Measurements from ENCODE around the gene KRTAP3-2. TPM values are rescaled to one million over a fixed set of nuclear protein-coding genes. Genes with fewer than 3 reads are reported as not detected.

The KRTAP3-2 gene
- total RNA-seq, 1 experiment from 2014 or later, result not detected

GRCh38 chr17:41003926-41004325 is 4.2 kb upstream of the KRTAP3-2 start:
- no peak overlapping the region for H2AFZ ChIP-seq (ENCODE audit: low read length)
- no peaks in the 10 kb centered on the region for H3K36me3 ChIP-seq (ENCODE audit: insufficient read depth, low read length)
- H4K20me1 ChIP-seq (ENCODE audit: insufficient read depth, low read depth, low read length), result no peaks in the 10 kb centered on the region
- no peaks in the 10 kb centered on the region for H3K9me2 ChIP-seq (replicated peaks; ENCODE audit: insufficient read depth, low read length)
- H3K9ac ChIP-seq (ENCODE audit: low read length), result no peak overlapping the region
- no peaks in the 10 kb centered on the region for H3K9me3 ChIP-seq (ENCODE audit: low read length)
- H3K4me3 ChIP-seq (ENCODE audit: low read length), result no peak overlapping the region
- DNase-seq, result no peak
- H3K27ac ChIP-seq (ENCODE audit: low read length), result no peak overlapping the region
- H3K4me2 ChIP-seq (ENCODE audit: low read depth, low read length, poor library complexity, severe bottlenecking), result no peak overlapping the region
- H3K27me3 ChIP-seq (ENCODE audit: low read length), result no peaks in the 10 kb centered on the region
- no peaks in the 10 kb centered on the region for H3K4me1 ChIP-seq (ENCODE audit: low read length)
- no peaks in the 10 kb centered on the region for H3K79me2 ChIP-seq (ENCODE audit: low read length)

GRCh38 chr17:41002814-41003213 is 3.1 kb upstream of the KRTAP3-2 start:
- no peak overlapping the region for H3K27ac ChIP-seq (ENCODE audit: low read length)
- no peak for DNase-seq
- no peaks in the 10 kb centered on the region for H3K36me3 ChIP-seq (ENCODE audit: insufficient read depth, low read length)
- H2AFZ ChIP-seq (ENCODE audit: low read length), result no peak overlapping the region
- no peaks in the 10 kb centered on the region for H3K9me2 ChIP-seq (replicated peaks; ENCODE audit: insufficient read depth, low read length)
- no peaks in the 10 kb centered on the region for H3K27me3 ChIP-seq (ENCODE audit: low read length)
- H3K4me2 ChIP-seq (ENCODE audit: low read depth, low read length, poor library complexity, severe bottlenecking), result no peak overlapping the region
- no peak overlapping the region for H3K9ac ChIP-seq (ENCODE audit: low read length)
- no peak overlapping the region for H3K4me3 ChIP-seq (ENCODE audit: low read length)
- H3K4me1 ChIP-seq (ENCODE audit: low read length), result no peaks in the 10 kb centered on the region
- no peaks in the 10 kb centered on the region for H3K9me3 ChIP-seq (ENCODE audit: low read length)
- no peaks in the 10 kb centered on the region for H3K79me2 ChIP-seq (ENCODE audit: low read length)
- H4K20me1 ChIP-seq (ENCODE audit: insufficient read depth, low read depth, low read length), result no peaks in the 10 kb centered on the region

- H3K4me3 ChIP-seq (ENCODE audit: low read length), result no peak overlapping the region
- no peak overlapping the region for H3K4me2 ChIP-seq (ENCODE audit: low read depth, low read length, poor library complexity, severe bottlenecking)
- DNase-seq, result no peak
- no peak overlapping the region for H3K9ac ChIP-seq (ENCODE audit: low read length)
- no peak overlapping the region for H3K27ac ChIP-seq (ENCODE audit: low read length)
- no peaks in the 10 kb centered on the region for H3K9me2 ChIP-seq (replicated peaks; ENCODE audit: insufficient read depth, low read length)
- no peak overlapping the region for H2AFZ ChIP-seq (ENCODE audit: low read length)
- no peaks in the 10 kb centered on the region for H3K4me1 ChIP-seq (ENCODE audit: low read length)
- H3K27me3 ChIP-seq (ENCODE audit: low read length), result no peaks in the 10 kb centered on the region
- no peaks in the 10 kb centered on the region for H4K20me1 ChIP-seq (ENCODE audit: insufficient read depth, low read depth, low read length)
- no peaks in the 10 kb centered on the region for H3K79me2 ChIP-seq (ENCODE audit: low read length)
- no peaks in the 10 kb centered on the region for H3K9me3 ChIP-seq (ENCODE audit: low read length)
- no peaks in the 10 kb centered on the region for H3K36me3 ChIP-seq (ENCODE audit: insufficient read depth, low read length)
These were observed 2.1 kb upstream of the KRTAP3-2 start for GRCh38 chr17:41001795-41002194.

GRCh38 chr17:40997361-40997760 is 2.3 kb downstream of the KRTAP3-2 start:
- H3K36me3 ChIP-seq (ENCODE audit: insufficient read depth, low read length), result no peaks in the 10 kb centered on the region
- no peak overlapping the region for H3K27ac ChIP-seq (ENCODE audit: low read length)
- H3K9me3 ChIP-seq (ENCODE audit: low read length), result no peaks in the 10 kb centered on the region
- H4K20me1 ChIP-seq (ENCODE audit: insufficient read depth, low read depth, low read length), result no peaks in the 10 kb centered on the region
- H2AFZ ChIP-seq (ENCODE audit: low read length), result no peak overlapping the region
- H3K4me1 ChIP-seq (ENCODE audit: low read length), result no peaks in the 10 kb centered on the region
- no peaks in the 10 kb centered on the region; the same call in 1 of the 2 replicates for H3K27me3 ChIP-seq (ENCODE audit: low read length)
- no peaks in the 10 kb centered on the region for H3K79me2 ChIP-seq (ENCODE audit: low read length)
- DNase-seq, result no peak
- H3K4me3 ChIP-seq (ENCODE audit: low read length), result no peak overlapping the region
- no peaks in the 10 kb centered on the region for H3K9me2 ChIP-seq (replicated peaks; ENCODE audit: insufficient read depth, low read length)
- no peak overlapping the region for H3K9ac ChIP-seq (ENCODE audit: low read length)
- H3K4me2 ChIP-seq (ENCODE audit: low read depth, low read length, poor library complexity, severe bottlenecking), result no peak overlapping the region

- Histone ChIP-seq H3K4me1 (ENCODE audit: low read length) (no peaks in the 10 kb centered on the region), H4K20me1 (ENCODE audit: insufficient read depth, low read depth, low read length) (no peaks in the 10 kb centered on the region), H3K4me2 (ENCODE audit: low read depth, low read length, poor library complexity, severe bottlenecking) (no peak overlapping the region), H3K9me2 (replicated peaks; ENCODE audit: insufficient read depth, low read length) (no peaks in the 10 kb centered on the region), H3K4me3 (ENCODE audit: low read length) (no peak overlapping the region), H3K79me2 (ENCODE audit: low read length) (no peaks in the 10 kb centered on the region), H3K9ac (ENCODE audit: low read length) (no peak overlapping the region), H2AFZ (ENCODE audit: low read length) (no peak overlapping the region), H3K27me3 (ENCODE audit: low read length) (no peaks in the 10 kb centered on the region; the same call in 1 of the 2 replicates), H3K27ac (ENCODE audit: low read length) (no peak overlapping the region), H3K9me3 (ENCODE audit: low read length) (no peaks in the 10 kb centered on the region), H3K36me3 (ENCODE audit: insufficient read depth, low read length) (no peaks in the 10 kb centered on the region)
- DNase-seq, result no peak
These were observed 2.9 kb downstream of the KRTAP3-2 start for GRCh38 chr17:40996829-40997228.

GRCh38 chr17:40995116-40995515 is 4.6 kb downstream of the KRTAP3-2 start:
- Histone ChIP-seq H3K36me3 (ENCODE audit: insufficient read depth, low read length) (no peaks in the 10 kb centered on the region), H3K9me3 (ENCODE audit: low read length) (no peaks in the 10 kb centered on the region), H3K4me1 (ENCODE audit: low read length) (no peaks in the 10 kb centered on the region), H3K27ac (ENCODE audit: low read length) (no peak overlapping the region), H3K9me2 (replicated peaks; ENCODE audit: insufficient read depth, low read length) (no peaks in the 10 kb centered on the region), H3K9ac (ENCODE audit: low read length) (no peak overlapping the region), H2AFZ (ENCODE audit: low read length) (no peak overlapping the region), H3K4me3 (ENCODE audit: low read length) (no peak overlapping the region), H3K4me2 (ENCODE audit: low read depth, low read length, poor library complexity, severe bottlenecking) (no peak overlapping the region), H3K27me3 (ENCODE audit: low read length) (no peaks in the 10 kb centered on the region; the same call in 1 of the 2 replicates), H4K20me1 (ENCODE audit: insufficient read depth, low read depth, low read length) (no peaks in the 10 kb centered on the region), H3K79me2 (ENCODE audit: low read length) (no peaks in the 10 kb centered on the region)
- no peak for DNase-seq

- no peak for DNase-seq
- no peak within 1 kb of the TSS for H3K4me2 ChIP-seq (ENCODE audit: low read depth, low read length, poor library complexity, severe bottlenecking)
- no peak within 1 kb of the TSS for H2AFZ ChIP-seq (ENCODE audit: low read length)
- H3K27ac ChIP-seq (ENCODE audit: low read length), result no peak within 1 kb of the TSS
- H4K20me1 ChIP-seq (ENCODE audit: insufficient read depth, low read depth, low read length), result no peaks in the 10 kb centered on the region
- H3K9ac ChIP-seq (ENCODE audit: low read length), result no peak within 1 kb of the TSS
- no peaks in the 10 kb centered on the region for H3K4me1 ChIP-seq (ENCODE audit: low read length)
- no peaks in the 10 kb centered on the region; the same call in 1 of the 2 replicates for H3K27me3 ChIP-seq (ENCODE audit: low read length)
- no peak within 1 kb of the TSS for H3K4me3 ChIP-seq (ENCODE audit: low read length)
- H3K79me2 ChIP-seq (ENCODE audit: low read length), result no peaks in the 10 kb centered on the region
- H3K9me3 ChIP-seq (ENCODE audit: low read length), result no peaks in the 10 kb centered on the region
- H3K9me2 ChIP-seq (replicated peaks; ENCODE audit: insufficient read depth, low read length), result no peaks in the 10 kb centered on the region
- H3K36me3 ChIP-seq (ENCODE audit: insufficient read depth, low read length), result no peaks in the 10 kb centered on the region
These were observed 5.9 kb downstream of the KRTAP3-2 start, which contains the start of gene KRTAP3-3 for GRCh38 chr17:40993839-40994238. Gene KRTAP3-3, minus strand, starts transcription at chr17:40994164. Its CDS starts 67 bp downstream, at chr17:40994097.

- Histone ChIP-seq H3K9me3 (ENCODE audit: low read length) (no peaks in the 10 kb centered on the region), H3K79me2 (ENCODE audit: low read length) (no peaks in the 10 kb centered on the region), H4K20me1 (ENCODE audit: insufficient read depth, low read depth, low read length) (no peaks in the 10 kb centered on the region), H3K27ac (ENCODE audit: low read length) (no peak overlapping the region), H3K9ac (ENCODE audit: low read length) (no peak overlapping the region), H3K4me2 (ENCODE audit: low read depth, low read length, poor library complexity, severe bottlenecking) (no peak overlapping the region), H3K4me3 (ENCODE audit: low read length) (no peak overlapping the region), H3K36me3 (ENCODE audit: insufficient read depth, low read length) (no peaks in the 10 kb centered on the region), H2AFZ (ENCODE audit: low read length) (no peak overlapping the region), H3K4me1 (ENCODE audit: low read length) (no peaks in the 10 kb centered on the region), H3K9me2 (replicated peaks; ENCODE audit: insufficient read depth, low read length) (no peaks in the 10 kb centered on the region), H3K27me3 (ENCODE audit: low read length) (no peaks in the 10 kb centered on the region; the same call in 1 of the 2 replicates)
- no peak for DNase-seq
These were observed 6.6 kb downstream of the KRTAP3-2 start for GRCh38 chr17:40993084-40993483.

GRCh38 chr17:40992666-40993065 is 7.0 kb downstream of the KRTAP3-2 start:
- H3K36me3 ChIP-seq (ENCODE audit: insufficient read depth, low read length), result no peaks in the 10 kb centered on the region
- no peaks in the 10 kb centered on the region for H3K9me3 ChIP-seq (ENCODE audit: low read length)
- H2AFZ ChIP-seq (ENCODE audit: low read length), result no peak overlapping the region
- H3K4me3 ChIP-seq (ENCODE audit: low read length), result no peak overlapping the region
- H3K27ac ChIP-seq (ENCODE audit: low read length), result no peak overlapping the region
- H3K79me2 ChIP-seq (ENCODE audit: low read length), result no peaks in the 10 kb centered on the region
- no peak for DNase-seq
- H4K20me1 ChIP-seq (ENCODE audit: insufficient read depth, low read depth, low read length), result no peaks in the 10 kb centered on the region
- H3K4me1 ChIP-seq (ENCODE audit: low read length), result no peaks in the 10 kb centered on the region
- H3K9ac ChIP-seq (ENCODE audit: low read length), result no peak overlapping the region
- no peak overlapping the region for H3K4me2 ChIP-seq (ENCODE audit: low read depth, low read length, poor library complexity, severe bottlenecking)
- H3K9me2 ChIP-seq (replicated peaks; ENCODE audit: insufficient read depth, low read length), result no peaks in the 10 kb centered on the region
- no peaks in the 10 kb centered on the region; the same call in 1 of the 2 replicates for H3K27me3 ChIP-seq (ENCODE audit: low read length)

Data from Karpas-422 (cell line).